Calu3 (cell line): ENCODE results near the gene CNOT6. TPM values are rescaled to one million over a fixed set of nuclear protein-coding genes. Genes with fewer than 3 reads are reported as not detected.

Experiments used
- BruUV-seq: library from RNA; stranded (reverse); fragments of 400-500 nt; replicated peaks from 2 replicates; lab custom pipeline; 2021; lab: Mats Ljungman, UMichigan
- CTCF ChIA-PET: fragments of 300-600 bp; sonication (Branson Sonifier 250); formaldehyde crosslinking; loops from one replicate; lab custom pipeline; 2022; ENCODE audit warnings: antibody characterized with exemption; lab: Charles Lee
- DNase-seq: peaks from one replicate; pipeline ENCODE4 v3.0.0; 2022
- H3K27ac Mint-ChIP-seq: one replicate; pipeline ENCODE4 v1.8.0; 2022; ENCODE audit warnings: mixed read lengths; ENCODE audit not compliant: unreplicated experiment
- H3K27me3 Mint-ChIP-seq: one replicate; pipeline ENCODE4 v1.8.0; 2022; ENCODE audit warnings: mixed read lengths; ENCODE audit not compliant: unreplicated experiment
- H3K36me3 Mint-ChIP-seq: one replicate; pipeline ENCODE4 v1.8.0; 2022; ENCODE audit warnings: mild to moderate bottlenecking, moderate library complexity, mixed read lengths; ENCODE audit not compliant: insufficient read depth, unreplicated experiment
- H3K4me1 Mint-ChIP-seq: one replicate; pipeline ENCODE4 v1.8.0; 2022; ENCODE audit warnings: mild to moderate bottlenecking, low read depth, mixed read lengths; ENCODE audit not compliant: unreplicated experiment
- H3K4me3 Mint-ChIP-seq: one replicate; pipeline ENCODE4 v1.8.0; 2022; ENCODE audit warnings: mild to moderate bottlenecking, low read depth, moderate library complexity, mixed read lengths; ENCODE audit not compliant: unreplicated experiment
- H3K9me3 Mint-ChIP-seq: one replicate; pipeline ENCODE4 v1.8.0; 2022; ENCODE audit warnings: low read depth, mixed read lengths; ENCODE audit not compliant: unreplicated experiment
- intact Hi-C: fragments of 100-400 bp; cut with micrococcal nuclease; formaldehyde crosslinking; loops from one replicate; pipeline ENCODE4 v1.10.0; 2022; ENCODE audit not compliant: unreplicated experiment
- total RNA-seq: library from RNA; stranded (reverse); gene quantifications from 2 replicates; pipeline ENCODE4 v1.2.3, GENCODE V29; 2022
- TF ChIP-seq, protein P1 (sequence below): fragments of 200-600 bp; IDR thresholded peaks from one replicate; pipeline ENCODE4 v1.8.0; 2022; ENCODE audit warnings: antibody characterized with exemption; ENCODE audit not compliant: unreplicated experiment

CNOT6 gene
- total RNA-seq, 1 experiment from 2014 or later = 57.1 TPM

DNA sequence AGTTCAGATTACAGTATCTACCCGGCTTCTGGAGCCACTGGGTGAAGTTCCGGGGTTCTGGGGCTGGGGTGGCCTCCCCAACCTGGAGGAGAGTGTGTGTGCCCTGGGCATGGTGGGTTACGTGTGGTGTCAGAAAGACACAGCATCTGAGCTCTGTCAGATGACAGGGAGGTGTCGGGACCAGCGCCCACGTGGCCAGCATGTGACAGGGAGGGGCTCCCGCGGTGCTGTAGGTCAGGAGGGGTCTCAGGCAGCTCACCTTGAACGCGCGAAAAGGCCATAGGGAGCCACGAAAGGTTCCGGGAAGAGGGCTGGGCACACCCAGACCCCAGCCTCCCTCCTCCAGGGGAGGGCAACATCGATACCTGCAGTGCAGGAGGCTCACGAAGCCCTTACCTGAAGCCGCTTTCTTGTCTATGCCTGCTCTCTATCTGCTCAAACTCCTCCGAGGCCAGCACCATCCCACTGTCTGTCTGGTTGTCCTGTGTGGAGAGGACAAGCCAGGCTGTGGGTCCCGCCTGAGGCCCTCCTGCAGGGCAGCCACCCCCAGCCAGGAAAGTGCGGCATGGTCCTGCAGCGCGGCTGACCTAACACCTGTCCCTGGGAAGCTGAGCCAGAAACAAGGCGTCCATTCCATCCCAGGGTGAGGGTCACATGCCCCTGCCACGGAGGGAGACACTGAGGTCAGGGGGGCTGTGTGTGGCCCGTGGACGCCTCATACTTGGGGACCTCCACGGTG is 114.6 kb downstream of the CNOT6 start:
- no peaks in the 10 kb centered on the region for H3K36me3 Mint-ChIP-seq
- intact Hi-C loops = loop anchor here (5.0 to 10.0 kb wide), 2 partner anchors 314 to 491 kb away; partner anchors contain the start of gene MAPK9
- no peak overlapping the region for H3K27ac Mint-ChIP-seq
- CTCF ChIA-PET = no interaction called here
- DNase-seq = no peak
- H3K27me3 Mint-ChIP-seq = peaks cover 58% of the 10 kb centered on the region
- no peaks in the 10 kb centered on the region for H3K9me3 Mint-ChIP-seq
- no TSS peak for BruUV-seq
- H3K4me1 Mint-ChIP-seq = peaks cover 7% of the 10 kb centered on the region
- TF ChIP-seq, protein P1, sequence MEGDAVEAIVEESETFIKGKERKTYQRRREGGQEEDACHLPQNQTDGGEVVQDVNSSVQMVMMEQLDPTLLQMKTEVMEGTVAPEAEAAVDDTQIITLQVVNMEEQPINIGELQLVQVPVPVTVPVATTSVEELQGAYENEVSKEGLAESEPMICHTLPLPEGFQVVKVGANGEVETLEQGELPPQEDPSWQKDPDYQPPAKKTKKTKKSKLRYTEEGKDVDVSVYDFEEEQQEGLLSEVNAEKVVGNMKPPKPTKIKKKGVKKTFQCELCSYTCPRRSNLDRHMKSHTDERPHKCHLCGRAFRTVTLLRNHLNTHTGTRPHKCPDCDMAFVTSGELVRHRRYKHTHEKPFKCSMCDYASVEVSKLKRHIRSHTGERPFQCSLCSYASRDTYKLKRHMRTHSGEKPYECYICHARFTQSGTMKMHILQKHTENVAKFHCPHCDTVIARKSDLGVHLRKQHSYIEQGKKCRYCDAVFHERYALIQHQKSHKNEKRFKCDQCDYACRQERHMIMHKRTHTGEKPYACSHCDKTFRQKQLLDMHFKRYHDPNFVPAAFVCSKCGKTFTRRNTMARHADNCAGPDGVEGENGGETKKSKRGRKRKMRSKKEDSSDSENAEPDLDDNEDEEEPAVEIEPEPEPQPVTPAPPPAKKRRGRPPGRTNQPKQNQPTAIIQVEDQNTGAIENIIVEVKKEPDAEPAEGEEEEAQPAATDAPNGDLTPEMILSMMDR = no peak
- no peak overlapping the region for H3K4me3 Mint-ChIP-seq

GRCh38 chr5:180609386-180609785 is 115.2 kb downstream of the CNOT6 start:
- Mint-ChIP-seq H3K27ac (no peak overlapping the region), H3K4me1 (peaks cover 7% of the 10 kb centered on the region), H3K36me3 (no peaks in the 10 kb centered on the region), H3K27me3 (peaks cover 58% of the 10 kb centered on the region), H3K9me3 (no peaks in the 10 kb centered on the region), H3K4me3 (no peak overlapping the region)
- intact Hi-C loops = loop anchor here (5.0 to 10.0 kb wide), 2 partner anchors 315 to 492 kb away; partner anchors contain the start of gene MAPK9
- TF ChIP-seq, protein P1 = no peak
- CTCF ChIA-PET = no interaction called here
- no TSS peak for BruUV-seq
- no peak for DNase-seq

GRCh38 chr5:180609817-180610550 is 115.8 kb downstream of the CNOT6 start:
- CTCF ChIA-PET = no interaction called here
- no TSS peak for BruUV-seq
- DNase-seq = no peak
- TF ChIP-seq, protein P1 = no peak
- peaks cover 58% of the 10 kb centered on the region for H3K27me3 Mint-ChIP-seq
- no peak overlapping the region for H3K27ac Mint-ChIP-seq
- H3K4me1 Mint-ChIP-seq = peaks cover 7% of the 10 kb centered on the region
- intact Hi-C loops = loop anchor here (5.0 to 10.0 kb wide), 3 partner anchors 107 to 493 kb away; partner anchors contain the start of gene MAPK9
- no peaks in the 10 kb centered on the region for H3K36me3 Mint-ChIP-seq
- no peaks in the 10 kb centered on the region for H3K9me3 Mint-ChIP-seq
- H3K4me3 Mint-ChIP-seq = no peak overlapping the region

- CTCF ChIA-PET = interaction anchor here (0.6 to 1.6 kb wide), 14 partner anchors 11 to 444 kb away, joined by 3 to 22 read pairs (median 4); no protein-coding TSS in a partner anchor
- Mint-ChIP-seq H3K9me3 (no peaks in the 10 kb centered on the region), H3K4me1 (peaks cover 2% of the 10 kb centered on the region), H3K36me3 (no peaks in the 10 kb centered on the region), H3K27me3 (peaks cover 58% of the 10 kb centered on the region), H3K4me3 (no peak overlapping the region), H3K27ac (no peak overlapping the region)
- DNase-seq = peak; percentile 84
- intact Hi-C loops = loop anchor here (1.0 to 5.0 kb wide), 2 partner anchors 59 to 106 kb away; no protein-coding TSS in a partner anchor
- TF ChIP-seq, protein P1 = peak; percentile 62
- no TSS peak for BruUV-seq
Measured at GRCh38 chr5:180611140-180611850, 117.1 kb downstream of the CNOT6 start.
